Panc1 (cell line): ENCODE data around the gene AUP1. TPM values are rescaled to one million over a fixed set of nuclear protein-coding genes. Genes with fewer than 3 reads are reported as not detected.

Experiments used
- ATAC-seq: fragments of 200-7000 bp; cut with Tn5 transposase; 2 replicates; pipeline ENCODE4 v1.9.1; 2020; ENCODE audit warnings: mild to moderate bottlenecking, moderate library complexity
- BruUV-seq: library from RNA; stranded (reverse); fragments of 400-500 nt; replicated peaks from 2 replicates; lab custom pipeline; 2021; lab: Mats Ljungman, UMichigan
- CTCF ChIA-PET: fragments of 300-600 bp; sonication (Branson Sonifier 250); formaldehyde crosslinking; loops from one replicate; lab custom pipeline; 2022; ENCODE audit warnings: antibody characterized with exemption; lab: Charles Lee
- POLR2A ChIA-PET: fragments of 300-600 bp; sonication (Branson Sonifier 250); formaldehyde crosslinking; loops from one replicate; lab custom pipeline; 2022; ENCODE audit warnings: antibody characterized with exemption; lab: Charles Lee
- DNase-seq: peaks from one replicate; pipeline ENCODE4 v3.0.0-alpha.2; 2010; ENCODE audit warnings: low read depth, low spot score
- H3K27ac ChIP-seq: 2 replicates; pipeline ENCODE4 v1.5.1; 2011; ENCODE audit warnings: mild to moderate bottlenecking, low read length, inconsistent platforms
- H3K27me3 ChIP-seq: fragments of 200-500 bp; sonication (Bioruptor generic); 2 replicates; pipeline ENCODE4 v1.6.0; 2014; ENCODE audit warnings: low read length, inconsistent platforms; ENCODE audit not compliant: control insufficient read depth, insufficient read depth
- H3K36me3 ChIP-seq: fragments of 200-500 bp; sonication (Bioruptor generic); 2 replicates; pipeline ENCODE4 v1.5.1; 2014; ENCODE audit warnings: inconsistent platforms, mild to moderate bottlenecking, low read length, moderate library complexity; ENCODE audit not compliant: control insufficient read depth, insufficient read depth
- H3K4me1 ChIP-seq: 2 replicates; pipeline ENCODE4 v1.5.1; 2011; ENCODE audit warnings: inconsistent platforms, mild to moderate bottlenecking, low read length, moderate library complexity; ENCODE audit not compliant: control insufficient read depth, insufficient read depth
- H3K4me3 ChIP-seq, 2 experiments: 2 replicates each; pipeline ENCODE4 v1.5.1; 2011 to 2012; ENCODE audit warnings: low read depth in 2 of 2, low read length in 2 of 2, mild to moderate bottlenecking in 2 of 2, inconsistent platforms in 1 of 2, moderate library complexity in 1 of 2
- H3K9me3 ChIP-seq: fragments of 200-500 bp; sonication (Bioruptor generic); 2 replicates; pipeline ENCODE4 v1.5.1; 2014; ENCODE audit warnings: low read depth, mild to moderate bottlenecking, inconsistent platforms, low read length, moderate library complexity; ENCODE audit not compliant: control insufficient read depth, insufficient read depth
- POLR2AphosphoS5 ChIP-seq: IDR thresholded peaks from 2 replicates; pipeline ENCODE4 v1.6.1; 2012; ENCODE audit warnings: mild to moderate bottlenecking, low read depth, low read length, moderate library complexity
- SIN3A ChIP-seq: IDR thresholded peaks from 2 replicates; pipeline ENCODE4 v1.6.1; 2012; ENCODE audit warnings: low read depth, mild to moderate bottlenecking, low read length, moderate library complexity, borderline replicate concordance; ENCODE audit not compliant: insufficient read depth
- TCF7L2 ChIP-seq: IDR thresholded peaks from 2 replicates; pipeline ENCODE4 v1.6.1; 2011; ENCODE audit warnings: mild to moderate bottlenecking, low read depth, low read length, inconsistent platforms
- in situ Hi-C: cut with HindIII; loops from 2 replicates; pipeline ENCODE4 v1.10.0; 2016; ENCODE audit warnings: low sequenced_read_pairs, low pct_unique_long_range_greater_than_20kb
- intact Hi-C: fragments of 100-400 bp; cut with micrococcal nuclease; formaldehyde crosslinking; loops from one replicate; pipeline ENCODE4 v1.10.0; 2022; ENCODE audit not compliant: unreplicated experiment
- total RNA-seq: library from RNA; stranded (reverse); gene quantifications from one replicate; pipeline ENCODE4 v1.2.1, GENCODE V29; 2021; ENCODE audit not compliant: unreplicated experiment
- TF ChIP-seq, protein P1 (sequence below), 2 experiments: IDR thresholded peaks; 2 replicates each; pipeline ENCODE4 v1.6.1; 2011 to 2012; ENCODE audit warnings: low read depth in 2 of 2, control low read depth in 1 of 2, low read length in 1 of 2, mild to moderate bottlenecking in 1 of 2, moderate library complexity in 1 of 2; ENCODE audit not compliant: insufficient read depth in 1 of 2
- TF ChIP-seq, protein P2 (sequence below): fragments of 450-650 bp; IDR thresholded peaks from 2 replicates; pipeline ENCODE4 v1.5.1; 2017; ENCODE audit warnings: mild to moderate bottlenecking

AUP1 gene
- total RNA-seq, 1 experiment from 2014 or later: 142 TPM

DNA sequence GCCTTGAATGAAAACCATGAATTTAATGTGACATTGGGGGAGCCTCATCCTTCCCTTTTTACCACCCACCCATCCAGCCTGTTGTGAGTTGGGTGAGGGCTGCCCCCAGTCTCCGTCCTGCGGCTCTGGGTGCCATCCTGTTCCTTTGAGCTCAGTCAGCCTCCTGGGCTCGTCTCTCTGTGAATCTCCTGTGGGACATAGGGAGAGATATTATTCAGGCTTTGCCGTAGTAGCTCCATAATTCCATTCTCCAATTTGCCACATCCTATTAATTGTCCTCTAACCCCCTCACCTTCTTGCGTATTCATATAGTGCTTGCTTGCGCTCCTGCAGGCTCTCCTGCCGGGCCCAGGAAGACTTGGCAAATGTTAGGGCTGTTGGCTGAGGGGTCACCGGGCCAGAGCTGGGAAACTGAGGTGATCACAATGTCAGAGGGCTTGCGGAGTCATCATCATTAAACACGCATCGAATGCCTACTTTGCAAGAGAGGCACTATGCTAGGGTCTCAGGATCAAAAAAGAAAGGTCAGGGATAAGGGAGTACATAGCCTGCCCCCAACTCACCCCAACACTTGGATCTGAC is 2.8 kb downstream of the AUP1 start:
- Histone ChIP-seq H3K4me1 (peaks cover 6% of the 10 kb centered on the region), H3K9me3 (no peaks in the 10 kb centered on the region), H3K4me3 (no peak overlapping the region), H3K27ac (no peak overlapping the region), H3K36me3 (peaks cover 3% of the 10 kb centered on the region), H3K27me3 (no peaks in the 10 kb centered on the region)
- CTCF ChIA-PET: no interaction called here
- no TSS peak for BruUV-seq
- in situ Hi-C loops (no loop called here), intact Hi-C loops (no loop called here)
- POLR2A ChIA-PET: no interaction called here
- ATAC-seq: no peak
- no peak for TF ChIP-seq TCF7L2
- TF ChIP-seq, protein P1, sequence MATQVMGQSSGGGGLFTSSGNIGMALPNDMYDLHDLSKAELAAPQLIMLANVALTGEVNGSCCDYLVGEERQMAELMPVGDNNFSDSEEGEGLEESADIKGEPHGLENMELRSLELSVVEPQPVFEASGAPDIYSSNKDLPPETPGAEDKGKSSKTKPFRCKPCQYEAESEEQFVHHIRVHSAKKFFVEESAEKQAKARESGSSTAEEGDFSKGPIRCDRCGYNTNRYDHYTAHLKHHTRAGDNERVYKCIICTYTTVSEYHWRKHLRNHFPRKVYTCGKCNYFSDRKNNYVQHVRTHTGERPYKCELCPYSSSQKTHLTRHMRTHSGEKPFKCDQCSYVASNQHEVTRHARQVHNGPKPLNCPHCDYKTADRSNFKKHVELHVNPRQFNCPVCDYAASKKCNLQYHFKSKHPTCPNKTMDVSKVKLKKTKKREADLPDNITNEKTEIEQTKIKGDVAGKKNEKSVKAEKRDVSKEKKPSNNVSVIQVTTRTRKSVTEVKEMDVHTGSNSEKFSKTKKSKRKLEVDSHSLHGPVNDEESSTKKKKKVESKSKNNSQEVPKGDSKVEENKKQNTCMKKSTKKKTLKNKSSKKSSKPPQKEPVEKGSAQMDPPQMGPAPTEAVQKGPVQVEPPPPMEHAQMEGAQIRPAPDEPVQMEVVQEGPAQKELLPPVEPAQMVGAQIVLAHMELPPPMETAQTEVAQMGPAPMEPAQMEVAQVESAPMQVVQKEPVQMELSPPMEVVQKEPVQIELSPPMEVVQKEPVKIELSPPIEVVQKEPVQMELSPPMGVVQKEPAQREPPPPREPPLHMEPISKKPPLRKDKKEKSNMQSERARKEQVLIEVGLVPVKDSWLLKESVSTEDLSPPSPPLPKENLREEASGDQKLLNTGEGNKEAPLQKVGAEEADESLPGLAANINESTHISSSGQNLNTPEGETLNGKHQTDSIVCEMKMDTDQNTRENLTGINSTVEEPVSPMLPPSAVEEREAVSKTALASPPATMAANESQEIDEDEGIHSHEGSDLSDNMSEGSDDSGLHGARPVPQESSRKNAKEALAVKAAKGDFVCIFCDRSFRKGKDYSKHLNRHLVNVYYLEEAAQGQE (IDR thresholded peaks at IDR 0.05; ENCODE audit: insufficient read depth in 1 of 2, low read depth in 2 of 2, low read length in 1 of 2): no peak
- TF ChIP-seq POLR2AphosphoS5: no peak
- TF ChIP-seq, protein P2, sequence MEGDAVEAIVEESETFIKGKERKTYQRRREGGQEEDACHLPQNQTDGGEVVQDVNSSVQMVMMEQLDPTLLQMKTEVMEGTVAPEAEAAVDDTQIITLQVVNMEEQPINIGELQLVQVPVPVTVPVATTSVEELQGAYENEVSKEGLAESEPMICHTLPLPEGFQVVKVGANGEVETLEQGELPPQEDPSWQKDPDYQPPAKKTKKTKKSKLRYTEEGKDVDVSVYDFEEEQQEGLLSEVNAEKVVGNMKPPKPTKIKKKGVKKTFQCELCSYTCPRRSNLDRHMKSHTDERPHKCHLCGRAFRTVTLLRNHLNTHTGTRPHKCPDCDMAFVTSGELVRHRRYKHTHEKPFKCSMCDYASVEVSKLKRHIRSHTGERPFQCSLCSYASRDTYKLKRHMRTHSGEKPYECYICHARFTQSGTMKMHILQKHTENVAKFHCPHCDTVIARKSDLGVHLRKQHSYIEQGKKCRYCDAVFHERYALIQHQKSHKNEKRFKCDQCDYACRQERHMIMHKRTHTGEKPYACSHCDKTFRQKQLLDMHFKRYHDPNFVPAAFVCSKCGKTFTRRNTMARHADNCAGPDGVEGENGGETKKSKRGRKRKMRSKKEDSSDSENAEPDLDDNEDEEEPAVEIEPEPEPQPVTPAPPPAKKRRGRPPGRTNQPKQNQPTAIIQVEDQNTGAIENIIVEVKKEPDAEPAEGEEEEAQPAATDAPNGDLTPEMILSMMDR: no peak
- TF ChIP-seq SIN3A: no peak
- no peak for DNase-seq

DNA sequence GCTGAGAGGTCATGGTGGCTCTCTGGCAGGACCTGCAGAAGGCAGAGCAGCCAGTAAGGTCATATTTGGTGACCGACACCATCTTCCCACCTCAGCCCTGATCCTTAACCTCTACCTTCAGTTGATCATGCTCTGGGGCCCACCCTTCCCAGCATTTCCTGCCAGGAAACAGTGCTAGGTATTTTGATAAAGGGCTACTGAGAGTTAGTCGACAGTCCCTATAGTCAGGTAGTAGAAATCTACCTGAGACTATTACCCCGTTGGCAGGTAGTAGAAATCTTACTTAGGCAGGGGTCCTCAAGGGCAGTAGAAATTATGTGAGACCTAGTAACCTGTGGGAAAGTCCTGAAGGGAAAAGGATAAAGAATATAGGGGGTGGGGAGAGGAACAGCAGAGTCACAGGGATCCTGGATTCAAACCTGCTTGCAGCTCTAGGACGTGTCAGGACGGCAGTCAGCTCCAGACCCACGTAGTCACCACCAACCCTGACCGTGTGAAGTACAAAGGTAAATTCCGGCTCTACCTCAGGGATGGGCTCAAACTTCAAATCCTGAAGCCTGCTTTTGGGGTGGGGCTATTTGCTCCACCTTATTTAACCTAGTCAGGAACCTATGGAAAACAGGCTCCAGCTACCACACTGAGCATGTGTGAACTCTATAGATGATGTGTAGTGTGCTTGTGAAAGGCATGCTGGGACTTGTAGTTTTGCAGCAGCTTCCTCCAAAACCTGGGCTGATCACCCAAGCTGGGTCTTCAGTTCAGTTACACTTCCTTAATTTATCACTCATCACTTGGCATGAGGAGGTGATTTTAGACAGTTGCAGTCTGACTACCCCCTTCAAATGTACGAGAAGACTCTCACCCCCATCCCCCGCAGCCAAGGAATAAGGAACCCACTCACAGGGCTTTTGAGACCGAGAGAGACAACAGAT is 3.5 kb downstream of the AUP1 start, which contains the start of gene DQX1:
TSS of gene DQX1 (minus strand) at position 515 of the 932 bp plus-strand sequence. CDS start at position 13, 502 bp downstream.
- no peak within 1 kb of the TSS for H3K4me3 ChIP-seq
- no peak for DNase-seq
- no peak for ATAC-seq
- ChIA-PET POLR2A (no interaction called here), CTCF (no interaction called here)
- no peak within 1 kb of the TSS for H3K27ac ChIP-seq
- no peaks in the 10 kb centered on the region for H3K9me3 ChIP-seq
- peaks cover 6% of the 10 kb centered on the region for H3K4me1 ChIP-seq
- no peaks in the 10 kb centered on the region for H3K27me3 ChIP-seq
- peaks cover 3% of the 10 kb centered on the region for H3K36me3 ChIP-seq
- in situ Hi-C loops (no loop called here), intact Hi-C loops (no loop called here)
- TF ChIP-seq POLR2AphosphoS5: peak; percentile 48
- TF ChIP-seq SIN3A: no peak
- TF ChIP-seq, protein P1 (IDR thresholded peaks at IDR 0.05; ENCODE audit: insufficient read depth in 1 of 2, low read depth in 2 of 2, low read length in 1 of 2): no peak
- TF ChIP-seq TCF7L2: no peak
- no TSS peak for BruUV-seq
